ENCODE measurements around the gene CCSER1.
"Not testable (repeated sequence)": the region's sequence is repeated elsewhere in the genome, so short reads cannot be mapped to it uniquely, and the experiment has no call there.

The CCSER1 gene

GRCh38 chr4:91258326-91258725 lies 1131.1 kb downstream of the CCSER1 start:
- Mint-ChIP-seq H3K27me3 (no peaks in the 10 kb centered on the region), H3K36me3 (no peaks in the 10 kb centered on the region), H3K4me3 (no peak overlapping the region), H3K9me3 (no peaks in the 10 kb centered on the region), H3K4me1 (no peaks in the 10 kb centered on the region), H3K27ac (no peak overlapping the region)

- H3K4me3 Mint-ChIP-seq, result no peak overlapping the region
- H3K27ac Mint-ChIP-seq, result no peak overlapping the region
- H3K27me3 Mint-ChIP-seq, result no peaks in the 10 kb centered on the region
- no peaks in the 10 kb centered on the region for H3K9me3 Mint-ChIP-seq
- H3K36me3 Mint-ChIP-seq, result no peaks in the 10 kb centered on the region
- H3K4me1 Mint-ChIP-seq, result no peaks in the 10 kb centered on the region
Observed at GRCh38 chr4:91267543-91267942, 1140.3 kb downstream of the CCSER1 start.

DNA sequence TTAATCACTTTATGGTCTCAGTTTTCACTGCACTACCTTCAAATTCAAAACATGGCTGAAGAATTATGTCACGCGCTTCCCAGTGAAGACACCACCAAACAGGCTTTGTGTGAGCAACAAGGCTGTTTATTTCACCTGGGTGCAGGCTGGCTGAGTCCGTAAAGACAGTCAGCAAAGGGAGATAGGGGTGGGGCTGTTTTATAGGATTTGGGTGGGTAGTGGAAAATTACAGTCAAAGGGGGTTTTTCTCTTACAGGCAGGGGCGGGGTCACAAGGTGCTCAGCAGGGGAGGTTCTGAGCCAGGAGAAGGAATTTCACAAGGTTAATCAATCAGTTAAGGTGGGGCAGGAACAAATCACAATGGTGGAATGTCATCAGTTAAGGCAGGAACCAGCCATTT lies 1141.3 kb downstream of the CCSER1 start:
- H3K9me3 Mint-ChIP-seq, H3K4me3 Mint-ChIP-seq, H3K4me1 Mint-ChIP-seq, H3K36me3 Mint-ChIP-seq, H3K27me3 Mint-ChIP-seq, H3K27ac Mint-ChIP-seq: not testable (repeated sequence)

DNA sequence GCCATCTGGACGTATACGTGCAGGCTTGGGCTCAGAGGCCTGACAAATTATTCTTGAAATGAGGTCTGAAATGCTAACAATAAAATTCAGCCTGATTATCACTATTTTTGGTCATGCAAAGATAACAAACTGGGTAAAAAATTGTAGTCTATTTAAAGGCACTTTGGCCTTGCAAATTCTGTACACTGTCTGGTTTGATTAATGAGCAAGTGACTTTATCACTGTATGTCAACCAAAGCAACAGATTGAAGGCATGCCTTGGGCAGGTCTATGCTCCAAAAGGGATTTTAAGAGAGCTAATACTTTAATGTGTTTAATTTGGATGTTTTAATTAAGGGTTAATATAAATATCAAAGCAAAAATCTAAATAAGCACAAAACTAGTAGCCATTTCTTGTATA lies 1141.7 kb downstream of the CCSER1 start:
- H3K27me3 Mint-ChIP-seq, result no peaks in the 10 kb centered on the region
- H3K9me3 Mint-ChIP-seq, result peaks cover 5% of the 10 kb centered on the region
- H3K4me3 Mint-ChIP-seq, result no peak overlapping the region
- no peaks in the 10 kb centered on the region for H3K4me1 Mint-ChIP-seq
- H3K27ac Mint-ChIP-seq, result no peak overlapping the region
- no peaks in the 10 kb centered on the region for H3K36me3 Mint-ChIP-seq

DNA sequence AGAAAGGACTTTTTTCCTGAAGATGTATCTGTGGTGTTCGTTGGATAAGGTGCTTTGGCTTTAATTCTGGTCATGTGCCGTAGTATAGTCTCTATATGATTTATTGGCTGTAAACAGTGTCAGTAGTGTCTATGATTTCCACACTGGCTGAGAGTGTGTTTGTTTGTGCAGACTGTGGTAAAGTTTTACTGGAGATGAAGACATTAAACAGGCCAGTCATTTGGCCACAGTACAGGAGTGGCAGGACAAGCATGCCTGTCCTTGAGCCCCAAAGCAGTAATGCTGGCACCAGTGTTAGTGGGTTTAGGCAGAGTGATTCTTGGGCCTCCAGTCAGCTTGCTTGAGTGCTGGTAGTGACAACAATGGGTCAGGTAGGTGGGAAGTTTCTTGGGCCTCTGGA lies 1152.7 kb downstream of the CCSER1 start:
- no peaks in the 10 kb centered on the region for H3K27me3 Mint-ChIP-seq
- no peak overlapping the region for H3K27ac Mint-ChIP-seq
- no peaks in the 10 kb centered on the region for H3K36me3 Mint-ChIP-seq
- H3K9me3 Mint-ChIP-seq, result peaks cover 14% of the 10 kb centered on the region
- no peaks in the 10 kb centered on the region for H3K4me1 Mint-ChIP-seq
- H3K4me3 Mint-ChIP-seq, result no peak overlapping the region

DNA sequence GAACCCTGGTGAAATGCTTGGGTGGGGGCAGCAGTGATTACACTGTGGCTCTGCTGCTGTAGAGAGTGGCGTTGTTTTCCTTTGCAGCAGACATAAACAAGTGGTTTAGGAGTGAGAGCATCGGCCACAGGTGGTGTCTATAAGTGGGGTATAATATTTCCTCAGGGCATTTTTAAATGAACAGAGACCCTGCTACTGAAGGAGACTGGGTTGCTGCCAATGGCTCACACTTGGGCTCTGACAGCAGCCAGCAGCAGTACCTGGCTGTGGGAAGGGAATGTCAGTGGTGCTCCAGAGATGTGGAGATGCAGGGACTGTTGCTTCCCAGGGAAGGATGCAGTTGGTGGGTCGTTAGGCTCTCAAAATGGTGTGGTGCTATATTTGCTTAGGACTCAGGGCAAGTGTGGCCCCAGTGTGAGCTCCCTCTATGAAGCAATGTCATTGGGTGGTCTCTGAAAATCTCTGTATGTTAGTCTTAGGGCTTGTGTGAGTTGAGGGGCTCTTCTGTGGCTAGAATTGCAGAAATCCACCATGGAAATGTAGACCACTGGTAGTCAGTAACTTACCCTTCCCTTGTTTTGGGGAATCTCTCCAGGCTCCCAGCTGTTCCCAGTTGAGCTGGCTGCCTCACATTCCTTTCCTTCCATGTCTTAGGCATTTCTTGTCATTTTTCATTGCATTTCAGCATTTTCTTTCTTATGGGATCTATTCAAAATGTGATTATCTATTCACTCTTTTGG lies 1153.5 kb downstream of the CCSER1 start:
- no peaks in the 10 kb centered on the region for H3K36me3 Mint-ChIP-seq
- H3K27ac Mint-ChIP-seq, result no peak overlapping the region
- no peaks in the 10 kb centered on the region for H3K4me1 Mint-ChIP-seq
- no peak overlapping the region for H3K4me3 Mint-ChIP-seq
- no peaks in the 10 kb centered on the region for H3K27me3 Mint-ChIP-seq
- peaks cover 8% of the 10 kb centered on the region for H3K9me3 Mint-ChIP-seq

DNA sequence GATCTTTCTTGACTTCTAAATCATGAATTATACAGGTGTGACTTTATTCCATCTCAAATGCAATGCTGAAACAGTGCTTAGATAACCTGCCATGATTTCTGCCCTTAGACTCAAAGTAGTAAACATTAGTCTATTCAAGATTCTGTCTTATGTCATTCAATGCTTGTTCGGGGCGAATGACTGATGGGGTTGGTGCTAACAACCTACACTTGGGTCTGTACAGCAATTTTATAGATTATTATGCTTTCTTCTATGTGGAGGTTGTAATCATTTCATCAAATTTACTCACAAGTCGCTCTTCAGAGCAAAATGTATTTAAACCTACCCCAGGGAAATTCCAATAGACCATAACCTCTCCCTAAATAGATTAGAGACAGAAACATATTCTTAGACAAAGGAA lies 1155.0 kb downstream of the CCSER1 start:
- no peaks in the 10 kb centered on the region for H3K4me1 Mint-ChIP-seq
- H3K27ac Mint-ChIP-seq, result no peak overlapping the region
- H3K27me3 Mint-ChIP-seq, result no peaks in the 10 kb centered on the region
- peaks cover 4% of the 10 kb centered on the region for H3K9me3 Mint-ChIP-seq
- H3K36me3 Mint-ChIP-seq, result no peaks in the 10 kb centered on the region
- no peak overlapping the region for H3K4me3 Mint-ChIP-seq

GRCh38 chr4:91283726-91284230 lies 1156.6 kb downstream of the CCSER1 start:
- no peak overlapping the region for H3K4me3 Mint-ChIP-seq
- no peaks in the 10 kb centered on the region for H3K9me3 Mint-ChIP-seq
- no peak overlapping the region for H3K27ac Mint-ChIP-seq
- H3K36me3 Mint-ChIP-seq, result no peaks in the 10 kb centered on the region
- H3K4me1 Mint-ChIP-seq, result no peaks in the 10 kb centered on the region
- no peaks in the 10 kb centered on the region for H3K27me3 Mint-ChIP-seq

DNA sequence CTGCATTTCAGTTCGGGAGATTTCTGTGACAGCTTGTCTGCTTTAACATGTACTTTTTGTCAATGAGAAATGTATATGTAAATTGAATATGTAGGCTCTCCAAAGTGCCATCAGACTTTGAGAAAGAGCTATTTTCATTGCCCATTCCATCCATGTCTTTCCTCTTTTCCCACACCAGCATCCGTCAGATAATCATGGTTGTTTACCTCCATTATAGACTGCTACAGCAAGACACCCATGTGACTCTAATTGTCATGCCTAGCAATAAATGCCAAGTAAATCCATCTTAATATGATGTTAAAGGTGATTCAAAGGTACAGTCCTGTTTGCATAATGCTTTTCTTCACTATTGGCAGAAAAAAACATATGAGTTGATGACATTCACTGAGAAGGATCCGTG lies 1157.3 kb downstream of the CCSER1 start:
- no peak overlapping the region for H3K27ac Mint-ChIP-seq
- H3K4me3 Mint-ChIP-seq, result no peak overlapping the region
- H3K36me3 Mint-ChIP-seq, result no peaks in the 10 kb centered on the region
- no peaks in the 10 kb centered on the region for H3K27me3 Mint-ChIP-seq
- H3K9me3 Mint-ChIP-seq, result no peaks in the 10 kb centered on the region
- no peaks in the 10 kb centered on the region for H3K4me1 Mint-ChIP-seq

DNA sequence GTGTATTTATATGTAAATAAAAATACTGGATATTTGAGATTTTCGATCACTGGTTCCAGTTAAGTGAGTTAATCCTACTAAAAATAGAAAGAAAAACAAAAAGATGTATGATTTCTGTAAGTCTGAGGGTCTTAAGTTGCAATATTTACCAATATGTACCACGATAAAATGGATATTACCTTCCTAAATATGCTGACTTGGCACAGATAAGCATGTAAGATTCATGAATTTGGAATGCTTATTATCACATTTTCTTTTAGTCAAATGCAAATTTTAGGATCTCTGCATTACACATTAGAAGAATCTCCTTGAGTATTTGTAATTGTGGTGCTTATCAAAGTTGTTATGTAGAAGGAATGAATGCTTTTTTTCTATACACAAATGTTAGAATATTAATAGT lies 1158.3 kb downstream of the CCSER1 start:
- no peaks in the 10 kb centered on the region for H3K36me3 Mint-ChIP-seq

DNA sequence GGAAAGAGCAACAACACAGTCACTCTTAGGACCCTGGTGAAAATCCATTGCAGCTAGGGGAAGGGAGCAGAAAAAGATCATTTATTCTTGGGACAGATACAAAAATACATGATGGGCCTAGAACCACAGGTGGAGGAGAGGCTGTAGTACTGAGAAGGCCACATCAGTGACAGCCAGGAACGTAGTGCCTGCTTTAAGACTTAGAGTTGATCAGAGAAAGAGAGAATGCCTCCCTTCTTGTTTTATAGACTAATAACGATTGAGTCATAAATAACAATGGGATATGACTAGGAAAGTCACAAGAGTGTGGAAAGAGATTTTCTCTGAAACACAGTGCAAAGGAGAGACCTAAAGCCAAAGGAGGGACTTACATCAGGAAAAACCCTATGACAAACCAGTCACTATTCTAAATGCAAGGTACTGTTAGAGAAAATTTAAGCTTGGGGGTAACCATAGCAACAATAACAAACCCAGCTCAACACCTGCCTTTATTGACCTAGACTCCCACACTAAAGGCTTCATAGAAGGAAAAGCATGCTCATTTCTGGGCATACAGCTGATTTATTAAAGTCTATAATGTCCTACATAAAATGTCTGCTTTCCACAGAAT lies 1161.6 kb downstream of the CCSER1 start:
- no peaks in the 10 kb centered on the region for H3K4me1 Mint-ChIP-seq
- H3K27ac Mint-ChIP-seq, result no peak overlapping the region
- H3K4me3 Mint-ChIP-seq, result no peak overlapping the region
- H3K9me3 Mint-ChIP-seq, result no peaks in the 10 kb centered on the region
- no peaks in the 10 kb centered on the region for H3K27me3 Mint-ChIP-seq
- no peaks in the 10 kb centered on the region for H3K36me3 Mint-ChIP-seq

More for the DNA sequence above, 1158.3 kb downstream of the CCSER1 start:
- Mint-ChIP-seq H3K4me3 (no peak overlapping the region), H3K9me3 (no peaks in the 10 kb centered on the region), H3K4me1 (no peaks in the 10 kb centered on the region), H3K27me3 (no peaks in the 10 kb centered on the region), H3K27ac (no peak overlapping the region)

- Mint-ChIP-seq H3K27ac (no peak overlapping the region), H3K4me1 (no peaks in the 10 kb centered on the region), H3K9me3 (no peaks in the 10 kb centered on the region), H3K36me3 (no peaks in the 10 kb centered on the region), H3K27me3 (no peaks in the 10 kb centered on the region), H3K4me3 (no peak overlapping the region)
Observed at GRCh38 chr4:91298156-91298700, 1171.0 kb downstream of the CCSER1 start.

- no peak overlapping the region for H3K27ac Mint-ChIP-seq
- no peak overlapping the region for H3K4me3 Mint-ChIP-seq
- H3K27me3 Mint-ChIP-seq, result no peaks in the 10 kb centered on the region
- H3K9me3 Mint-ChIP-seq, result no peaks in the 10 kb centered on the region
- H3K4me1 Mint-ChIP-seq, result no peaks in the 10 kb centered on the region
- no peaks in the 10 kb centered on the region for H3K36me3 Mint-ChIP-seq
Observed at GRCh38 chr4:91298824-91299223, 1171.6 kb downstream of the CCSER1 start.

GRCh38 chr4:91302120-91302519 lies 1174.9 kb downstream of the CCSER1 start:
- no peak overlapping the region for H3K4me3 Mint-ChIP-seq
- no peaks in the 10 kb centered on the region for H3K9me3 Mint-ChIP-seq
- H3K27me3 Mint-ChIP-seq, result no peaks in the 10 kb centered on the region
- no peak overlapping the region for H3K27ac Mint-ChIP-seq
- no peaks in the 10 kb centered on the region for H3K4me1 Mint-ChIP-seq
- no peaks in the 10 kb centered on the region for H3K36me3 Mint-ChIP-seq

DNA sequence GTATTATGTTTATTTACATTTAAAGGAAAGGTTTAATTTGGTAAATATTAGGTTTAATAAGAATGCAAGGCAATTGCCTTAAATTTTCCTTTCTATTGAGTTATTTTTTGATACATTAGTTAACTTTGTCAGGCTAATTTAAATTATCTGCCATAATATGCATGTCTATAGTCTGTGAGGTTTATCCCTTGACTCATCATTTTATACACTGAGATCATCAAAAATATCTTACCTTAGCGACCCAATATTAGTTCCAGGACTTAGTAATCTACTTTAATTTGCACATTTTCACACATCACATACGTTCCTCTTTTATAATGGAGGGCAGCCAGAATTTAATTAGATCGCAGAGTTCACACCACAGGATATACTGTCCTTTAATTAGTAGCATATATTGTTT lies 1177.1 kb downstream of the CCSER1 start:
- no peaks in the 10 kb centered on the region for H3K9me3 Mint-ChIP-seq
- H3K27me3 Mint-ChIP-seq, result no peaks in the 10 kb centered on the region
- H3K4me3 Mint-ChIP-seq, result no peak overlapping the region
- H3K36me3 Mint-ChIP-seq, result no peaks in the 10 kb centered on the region
- no peaks in the 10 kb centered on the region for H3K4me1 Mint-ChIP-seq
- no peak overlapping the region for H3K27ac Mint-ChIP-seq

DNA sequence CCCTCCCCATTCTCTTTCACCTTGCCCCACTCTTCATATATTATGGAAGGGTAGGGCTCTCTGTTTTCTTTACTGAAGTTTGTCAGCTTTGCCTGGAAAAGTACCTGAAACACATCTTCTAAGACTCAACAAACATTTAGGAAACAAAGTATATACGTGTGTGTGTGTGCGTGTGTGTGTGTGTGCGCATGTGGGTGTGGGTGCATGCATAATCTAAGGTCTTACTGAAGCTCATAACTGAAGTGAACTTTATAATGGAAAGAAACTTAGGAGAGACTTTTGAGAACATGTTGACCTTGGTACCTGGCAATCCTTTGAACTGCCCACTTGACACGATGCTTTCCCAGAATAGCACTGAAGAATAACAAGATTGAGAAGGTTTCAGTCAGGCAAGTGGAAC lies 1190.2 kb downstream of the CCSER1 start:
- no peak overlapping the region for H3K4me3 Mint-ChIP-seq
- H3K27ac Mint-ChIP-seq, result no peak overlapping the region
- no peaks in the 10 kb centered on the region for H3K27me3 Mint-ChIP-seq
- H3K36me3 Mint-ChIP-seq, result no peaks in the 10 kb centered on the region
- H3K9me3 Mint-ChIP-seq, result peaks cover 6% of the 10 kb centered on the region
- no peaks in the 10 kb centered on the region for H3K4me1 Mint-ChIP-seq

Data from activated naive CD4-positive, alpha-beta T cell treated with anti-CD3 and anti-CD28 coated beads, Interleukin-2, amount 50 U/mL, for 24 hours (primary cell).